H9 (cell line): ENCODE results near the gene MRPS27. TPM values are rescaled to one million over a fixed set of nuclear protein-coding genes. Genes with fewer than 3 reads are reported as not detected.

ENCODE experiments used
- DNase-seq: peaks from one replicate; pipeline ENCODE4 v3.0.0-alpha.2; 2017
- H2AFZ ChIP-seq: one replicate; pipeline ENCODE4 v1.6.1; 2013; ENCODE audit warnings: mild to moderate bottlenecking, low read length, control low read depth, moderate library complexity
- H2AK5ac ChIP-seq: 2 replicates; pipeline ENCODE4 v1.6.1; 2013; ENCODE audit warnings: low read length, control low read depth, mixed read lengths; ENCODE audit not compliant: insufficient read length
- H2BK120ac ChIP-seq: one replicate; pipeline ENCODE4 v1.6.1; 2013; ENCODE audit warnings: low read depth, mild to moderate bottlenecking, low read length, control low read depth, inconsistent platforms; ENCODE audit not compliant: poor library complexity, severe bottlenecking
- H2BK12ac ChIP-seq: 2 replicates; pipeline ENCODE4 v1.6.1; 2013; ENCODE audit warnings: low read length, control low read depth, mixed read lengths, low read depth; ENCODE audit not compliant: insufficient read length
- H2BK15ac ChIP-seq: 2 replicates; pipeline ENCODE4 v1.6.1; 2013; ENCODE audit warnings: low read depth, low read length, control low read depth
- H2BK20ac ChIP-seq: one replicate; pipeline ENCODE4 v1.6.1; 2013; ENCODE audit warnings: low read depth, mild to moderate bottlenecking, low read length, control low read depth, inconsistent platforms; ENCODE audit not compliant: poor library complexity, severe bottlenecking
- H2BK5ac ChIP-seq: 2 replicates; pipeline ENCODE4 v1.6.1; 2013; ENCODE audit warnings: low read length, control low read depth, mixed read lengths; ENCODE audit not compliant: insufficient read length
- H3K14ac ChIP-seq: 2 replicates; pipeline ENCODE4 v1.6.1; 2013; ENCODE audit warnings: low read length, control low read depth; ENCODE audit not compliant: insufficient read depth
- H3K18ac ChIP-seq: 2 replicates; pipeline ENCODE4 v1.6.1; 2013; ENCODE audit warnings: low read depth, mild to moderate bottlenecking, mixed read lengths, low read length, control low read depth; ENCODE audit not compliant: insufficient read length
- H3K23ac ChIP-seq: 2 replicates; pipeline ENCODE4 v1.6.1; 2013; ENCODE audit warnings: low read length, control low read depth, mixed read lengths, low read depth; ENCODE audit not compliant: insufficient read length
- H3K23me2 ChIP-seq: 2 replicates; pipeline ENCODE4 v1.6.1; 2013; ENCODE audit warnings: low read depth, mild to moderate bottlenecking, mixed read lengths, low read length, control low read depth; ENCODE audit not compliant: insufficient read length, poor library complexity, severe bottlenecking
- H3K27ac ChIP-seq: 2 replicates; pipeline ENCODE4 v1.5.1; 2013; ENCODE audit warnings: low read length, control low read depth, mixed read lengths, low read depth; ENCODE audit not compliant: insufficient read length
- H3K27me3 ChIP-seq: 2 replicates; pipeline ENCODE4 v1.6.1; 2013; ENCODE audit warnings: low read length, control low read depth, inconsistent platforms; ENCODE audit not compliant: insufficient read depth
- H3K4ac ChIP-seq: 2 replicates; pipeline ENCODE4 v1.6.1; 2013; ENCODE audit warnings: low read depth, mild to moderate bottlenecking, control low read depth, inconsistent platforms, low read length, moderate library complexity
- H3K4me1 ChIP-seq: 2 replicates; pipeline ENCODE4 v1.6.1; 2013; ENCODE audit warnings: low read length, control low read depth, inconsistent platforms; ENCODE audit not compliant: insufficient read depth
- H3K4me2 ChIP-seq: 2 replicates; pipeline ENCODE4 v1.6.1; 2013; ENCODE audit warnings: low read length, control low read depth, mixed read lengths; ENCODE audit not compliant: insufficient read length, insufficient read depth
- H3K56ac ChIP-seq: 2 replicates; pipeline ENCODE4 v1.6.1; 2013; ENCODE audit warnings: low read depth, mild to moderate bottlenecking, mixed read lengths, low read length, control low read depth; ENCODE audit not compliant: insufficient read length
- H3K79me1 ChIP-seq: 2 replicates; pipeline ENCODE4 v1.6.1; 2013; ENCODE audit warnings: low read depth, mild to moderate bottlenecking, moderate library complexity, low read length, control low read depth, inconsistent platforms; ENCODE audit not compliant: insufficient read depth, poor library complexity, severe bottlenecking
- H3K79me2 ChIP-seq: 2 replicates; pipeline ENCODE4 v1.6.1; 2013; ENCODE audit warnings: low read length, control low read depth, inconsistent platforms; ENCODE audit not compliant: insufficient read depth
- H3K9ac ChIP-seq: 2 replicates; pipeline ENCODE4 v1.6.1; 2013; ENCODE audit warnings: low read length, control low read depth, mixed read lengths; ENCODE audit not compliant: insufficient read length; ENCODE audit errors: extremely low read depth
- H3K9me3 ChIP-seq: one replicate; pipeline ENCODE4 v1.6.1; 2013; ENCODE audit warnings: low read depth, low read length, inconsistent platforms; ENCODE audit not compliant: control insufficient read depth
- H3T11ph ChIP-seq: one replicate; pipeline ENCODE4 v1.6.1; 2013; ENCODE audit warnings: mild to moderate bottlenecking, low read length, control low read depth, inconsistent platforms
- H4K20me1 ChIP-seq: one replicate; pipeline ENCODE4 v1.6.1; 2013; ENCODE audit not compliant: control insufficient read depth, insufficient read length, insufficient read depth
- H4K5ac ChIP-seq: 2 replicates; pipeline ENCODE4 v1.6.1; 2013; ENCODE audit warnings: low read depth, mild to moderate bottlenecking, mixed read lengths, low read length, control low read depth; ENCODE audit not compliant: insufficient read length
- H4K8ac ChIP-seq: replicated peaks from 2 replicates; pipeline ENCODE4 v1.6.1; 2013; ENCODE audit warnings: low read length, control low read depth, mixed read lengths, low read depth; ENCODE audit not compliant: insufficient read length
- H4K91ac ChIP-seq: 2 replicates; pipeline ENCODE4 v1.6.1; 2013; ENCODE audit warnings: low read depth, mild to moderate bottlenecking, moderate library complexity, mixed read lengths, low read length, control low read depth; ENCODE audit not compliant: insufficient read length
- H3K27ac Mint-ChIP-seq, 3 experiments: 2 replicates in 2 of 3; 3 replicates in 1 of 3; pipeline ENCODE4 v1.8.0; 2020 to 2021; ENCODE audit warnings: mixed read lengths in 3 of 3, mild to moderate bottlenecking in 1 of 3, moderate library complexity in 1 of 3
- H3K27me3 Mint-ChIP-seq: 2 replicates; pipeline ENCODE4 v1.8.0; 2021; ENCODE audit warnings: low read depth, mild to moderate bottlenecking, moderate library complexity, mixed read lengths
- H3K36me3 Mint-ChIP-seq, 3 experiments: 2 replicates in 2 of 3; 3 replicates in 1 of 3; pipeline ENCODE4 v1.8.0; 2020 to 2021; ENCODE audit warnings: low read depth in 3 of 3, mixed read lengths in 3 of 3; ENCODE audit not compliant: insufficient read depth in 1 of 3
- H3K4me1 Mint-ChIP-seq, 2 experiments: 2 replicates each; pipeline ENCODE4 v1.8.0; 2020; ENCODE audit warnings: mixed read lengths in 2 of 2
- H3K4me3 Mint-ChIP-seq, 2 experiments: 2 replicates in 1 of 2; 3 replicates in 1 of 2; pipeline ENCODE4 v1.8.0; 2020 to 2021; ENCODE audit warnings: mild to moderate bottlenecking in 2 of 2, mixed read lengths in 2 of 2, moderate library complexity in 1 of 2
- H3K9me3 Mint-ChIP-seq, 2 experiments: 2 replicates in 1 of 2; 3 replicates in 1 of 2; pipeline ENCODE4 v1.8.0; 2020; ENCODE audit warnings: mild to moderate bottlenecking in 2 of 2, mixed read lengths in 2 of 2, moderate library complexity in 1 of 2
- WGBS: extraction: QIAGEN DNeasy Blood & Tissue Kit; methylation state at CpG from one replicate; pipeline ENCODE4 v1.1.7; 2013; ENCODE audit warnings: missing lambda C conversion rate, low lambda C conversion rate, mixed read lengths; ENCODE audit not compliant: insufficient read length; ENCODE audit errors: extremely low coverage; 5-methylcytosine and 5-hydroxymethylcytosine counted together
- total RNA-seq: library from RNA; stranded (reverse); gene quantifications from 2 replicates; pipeline ENCODE4 v1.2.1, GENCODE V29; 2021
- TF ChIP-seq, protein P1 (sequence below): fragments of 200-600 bp; sonication (generic); conservative IDR thresholded peaks from 3 replicates; pipeline ENCODE4 v1.8.0; 2021; ENCODE audit warnings: antibody characterized with exemption, mild to moderate bottlenecking

MRPS27 gene
- total RNA-seq, 1 experiment from 2014 or later: 83.3 TPM

DNA sequence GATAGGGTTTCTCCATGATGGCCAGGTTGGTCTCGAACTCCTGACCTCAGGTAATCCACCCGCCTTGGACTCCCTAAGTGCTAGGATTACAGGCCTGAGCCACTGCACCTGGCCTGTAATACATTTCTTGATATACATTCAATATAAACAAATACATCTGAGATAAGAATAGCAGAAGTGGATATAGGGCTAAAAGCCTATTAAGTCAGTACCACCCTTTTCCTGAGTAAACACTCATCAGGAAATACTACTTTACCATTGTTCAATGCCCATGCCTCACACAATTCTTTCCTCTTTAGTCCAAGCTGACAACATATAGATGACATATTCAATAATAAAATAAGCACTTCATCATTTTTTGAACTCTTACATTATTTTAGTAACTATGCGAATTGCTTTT lies 64.8 kb downstream of the MRPS27 start:
- WGBS: no CpG with 5 or more reads among the region's 3 CpGs
- no peaks in the 10 kb centered on the region; the same call in 1 of the 2 replicates for H3K4me1 ChIP-seq
- no peak overlapping the region for H3K27ac ChIP-seq
- H3K9ac ChIP-seq: no peak overlapping the region
- H3K56ac ChIP-seq: no peak overlapping the region
- H3K14ac ChIP-seq: no peak overlapping the region
- no peak overlapping the region for H4K5ac ChIP-seq
- H3K27ac Mint-ChIP-seq: no peak overlapping the region
- H2BK12ac ChIP-seq: no peak overlapping the region
- H2AFZ ChIP-seq: no peak overlapping the region
- H2BK5ac ChIP-seq: no peak overlapping the region
- no peak overlapping the region for H3K4ac ChIP-seq
- TF ChIP-seq, protein P1, sequence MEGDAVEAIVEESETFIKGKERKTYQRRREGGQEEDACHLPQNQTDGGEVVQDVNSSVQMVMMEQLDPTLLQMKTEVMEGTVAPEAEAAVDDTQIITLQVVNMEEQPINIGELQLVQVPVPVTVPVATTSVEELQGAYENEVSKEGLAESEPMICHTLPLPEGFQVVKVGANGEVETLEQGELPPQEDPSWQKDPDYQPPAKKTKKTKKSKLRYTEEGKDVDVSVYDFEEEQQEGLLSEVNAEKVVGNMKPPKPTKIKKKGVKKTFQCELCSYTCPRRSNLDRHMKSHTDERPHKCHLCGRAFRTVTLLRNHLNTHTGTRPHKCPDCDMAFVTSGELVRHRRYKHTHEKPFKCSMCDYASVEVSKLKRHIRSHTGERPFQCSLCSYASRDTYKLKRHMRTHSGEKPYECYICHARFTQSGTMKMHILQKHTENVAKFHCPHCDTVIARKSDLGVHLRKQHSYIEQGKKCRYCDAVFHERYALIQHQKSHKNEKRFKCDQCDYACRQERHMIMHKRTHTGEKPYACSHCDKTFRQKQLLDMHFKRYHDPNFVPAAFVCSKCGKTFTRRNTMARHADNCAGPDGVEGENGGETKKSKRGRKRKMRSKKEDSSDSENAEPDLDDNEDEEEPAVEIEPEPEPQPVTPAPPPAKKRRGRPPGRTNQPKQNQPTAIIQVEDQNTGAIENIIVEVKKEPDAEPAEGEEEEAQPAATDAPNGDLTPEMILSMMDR: no peak
- H3K9me3 Mint-ChIP-seq: no peaks in the 10 kb centered on the region; a peak in 1 of 5 replicates
- no peaks in the 10 kb centered on the region for H4K20me1 ChIP-seq
- H3K9me3 ChIP-seq: no peaks in the 10 kb centered on the region
- no peak for DNase-seq
- no peak overlapping the region for H3K23ac ChIP-seq
- peaks cover 3% of the 10 kb centered on the region for H3K79me1 ChIP-seq
- H4K8ac ChIP-seq: no peak overlapping the region
- H3T11ph ChIP-seq: no peak overlapping the region
- H3K27me3 Mint-ChIP-seq: no peaks in the 10 kb centered on the region
- no peak overlapping the region for H2AK5ac ChIP-seq
- no peak overlapping the region for H2BK120ac ChIP-seq
- no peak overlapping the region for H3K18ac ChIP-seq
- H3K36me3 Mint-ChIP-seq: peaks cover 0 to 3% (median 2%) of the 10 kb centered on the region in 3 experiments; a peak in 4 of 7 replicates
- no peak overlapping the region for H3K4me3 Mint-ChIP-seq
- no peak overlapping the region for H2BK20ac ChIP-seq
- H3K4me2 ChIP-seq: no peak overlapping the region
- H3K79me2 ChIP-seq: no peaks in the 10 kb centered on the region
- no peaks in the 10 kb centered on the region for H3K23me2 ChIP-seq
- no peak overlapping the region for H4K91ac ChIP-seq
- peaks cover 8% of the 10 kb centered on the region in 2 experiments; a peak in 2 of 4 replicates for H3K4me1 Mint-ChIP-seq
- no peak overlapping the region for H2BK15ac ChIP-seq
- H3K27me3 ChIP-seq: no peaks in the 10 kb centered on the region
